Heart left ventricle (tissue), 16 donors: ENCODE measurements around the gene USP22. TPM values are rescaled to one million over a fixed set of nuclear protein-coding genes. Genes with fewer than 3 reads are reported as not detected.

Experiments
- ATAC-seq, 4 donors: fragments of 200-7000 bp; cut with Tn5 transposase; one replicate each; pipeline ENCODE4 v1.9.1; 2020 to 2022; ENCODE audit warnings: moderate library complexity in 4 of 4, mild to moderate bottlenecking in 3 of 4, moderate number of reproducible peaks in 1 of 4
- DNase-seq, 5 donors: peaks; one replicate each; pipeline ENCODE4 v3.0.0-alpha.2; 2020
- H3K27ac ChIP-seq, 12 donors: fragments of 200-600 bp; sonication (generic) in 4 of 12; one replicate each; pipeline versions ENCODE4 v1.5.0 to v1.8.0; 2016 to 2022; ENCODE audit warnings: mild to moderate bottlenecking in 2 of 12
- H3K27me3 ChIP-seq, 9 donors: fragments of 200-600 bp; sonication (generic) in 2 of 9; one replicate each; pipeline versions ENCODE4 v1.5.1 to v1.8.0; 2016 to 2022; ENCODE audit warnings: mild to moderate bottlenecking in 3 of 9
- H3K36me3 ChIP-seq, 9 donors: fragments of 200-600 bp; sonication (generic) in 2 of 9; one replicate each; pipeline versions ENCODE4 v1.5.0 to v1.8.0; 2018 to 2022; ENCODE audit warnings: mild to moderate bottlenecking in 2 of 9
- H3K4me1 ChIP-seq, 12 donors: fragments of 200-600 bp; sonication (generic) in 4 of 12; one replicate each; pipeline versions ENCODE4 v1.5.0 to v1.8.0; 2016 to 2022; ENCODE audit warnings: mild to moderate bottlenecking in 3 of 12
- H3K4me3 ChIP-seq, 12 donors: fragments of 200-600 bp; sonication (generic) in 4 of 12; one replicate each; pipeline versions ENCODE4 v1.5.0 to v1.8.0; 2017 to 2022; ENCODE audit warnings: mild to moderate bottlenecking in 9 of 12, moderate library complexity in 4 of 12
- H3K9me3 ChIP-seq, 12 donors: fragments of 200-600 bp; sonication (generic) in 4 of 12; one replicate each; pipeline versions ENCODE4 v1.5.0 to v1.8.0; 2016 to 2022; ENCODE audit warnings: mild to moderate bottlenecking in 1 of 12
- CTCF ChIP-seq, 12 donors: fragments of 200-600 bp; sonication (generic) in 4 of 12; IDR thresholded peaks; one replicate each; pipeline versions ENCODE4 v1.5.0 to v1.8.0; 2018 to 2022; ENCODE audit warnings: antibody characterized with exemption in 12 of 12, mild to moderate bottlenecking in 5 of 12
- POLR2A ChIP-seq, 2 donors: fragments of 450-650 bp; IDR thresholded peaks; one replicate each; pipeline ENCODE4 v1.6.1; 2017; ENCODE audit warnings: antibody characterized with exemption in 2 of 2, mild to moderate bottlenecking in 2 of 2, moderate library complexity in 2 of 2
- WGBS, 4 donors: extraction: QIAGEN DNeasy Blood & Tissue Kit in 2 of 4; methylation state at CpG; one replicate each; pipeline versions ENCODE4 v1.1.5 to v1.1.7; 2013 to 2018; 5-methylcytosine and 5-hydroxymethylcytosine counted together
- intact Hi-C, 10 donors: fragments of 100-400 bp; cut with DNase I; formaldehyde crosslinking; loops; one replicate each; pipeline versions ENCODE4 v1.11.1 to v1.14.2; 2022
- polyA plus RNA-seq, 2 donors: library from polyadenylated mRNA; stranded (reverse); fragments of 200-250 nt; gene quantifications; one replicate each; pipeline ENCODE4 v1.2.3, GENCODE V29; 2013
- total RNA-seq, 9 donors: library from RNA; depleted of rRNA in 2 of 9; stranded (reverse); fragments of >200 nt in 2 of 9; fragmentation: NEBNext Ultra II Directional in 3 of 9; extraction: Animal tissue kit (Norgen Biotek cat#: 25700) in 3 of 9; gene quantifications; one replicate each; pipeline versions ENCODE4 v1.1.0 to v1.2.4, GENCODE V29; 2016 to 2023
- donor health status: ischemic (EF 13 %, LVEDD 7.1; RV severe dilation, severe dysfunction).
- donor health status: healthy with polysubstance abuse.
- donor health status: DM: no; HTN: yes; CAD: no.
- donor health status: DM: no; HTN: no; CAD: no.
- donor health status: ischemic (EF 25% LVEDD 6.9; RV normal size, moderate dysfunction).
- donor health status: ischemic (EF 25% LVEDD 5.7; RV mildly dilated, moderate dysfunction).
- donor health status: healthy.
- donor health status: DM: yes; HTN: yes; CAD: no.
- donor health status: ischemic (EF 35%, LVEDD 5.7; RV mildly dilated, moderate dysfunction).
- donor health status: nonischemic (EF 11% LVEDD 7.7; RV severe dilation, severe dysfunction).
- donor health status: DM: yes; HTN: yes; CAD: no.
- donor health status: PGD.
- donor health status: ischemic (EF 29% LVEDD 5.4; RV normal size, mild dysfunction).
- donor health status: nonischemic (EF 23%, LVEDD 6.1; RV moderate dilation, normal function).

The USP22 gene
- total and polyA plus RNA-seq, 11 donors = 33.7 to 207 (median 169) TPM

- ATAC-seq (no peak), DNase-seq (no peak)
- H3K9me3 ChIP-seq = no peaks in the 10 kb centered on the region
- WGBS, 4 donors = 83 to 93% (median 91%) methylated on average over 13 to 15 of the region's 15 CpGs
- intact Hi-C loops = loop anchor here in 5 of 10 donors (10.0 kb wide), 5 partner anchors 71 to 771 kb away; no protein-coding TSS in a partner anchor
- H3K4me1 ChIP-seq = peaks cover 0 to 56% (median 23%) of the 10 kb centered on the region in 12 donors
- no peak overlapping the region for H3K4me3 ChIP-seq
- no peak overlapping the region for H3K27ac ChIP-seq
- TF ChIP-seq CTCF (IDR thresholded peaks at IDR 0.05) = no peak
- no peak for TF ChIP-seq POLR2A (IDR thresholded peaks at IDR 0.05)
- H3K36me3 ChIP-seq = peaks cover 0 to 20% (median 10%) of the 10 kb centered on the region in 9 donors
- H3K27me3 ChIP-seq = no peaks in the 10 kb centered on the region
Observed at GRCh38 chr17:20995164-20995872, 47.5 kb downstream of the USP22 start.

- Histone ChIP-seq H3K27me3 (no peaks in the 10 kb centered on the region), H3K4me1 (peaks cover 0 to 51% (median 22%) of the 10 kb centered on the region in 12 donors), H3K4me3 (no peak overlapping the region), H3K27ac (no peak overlapping the region), H3K9me3 (no peaks in the 10 kb centered on the region), H3K36me3 (peaks cover 0 to 14% (median 5%) of the 10 kb centered on the region in 9 donors)
- DNase-seq (no peak), ATAC-seq (no peak)
- 83 to 100% (median 90%) methylated on average over 3 to 6 of the region's 6 CpGs for WGBS, 4 donors
- no peak for TF ChIP-seq CTCF (IDR thresholded peaks at IDR 0.05)
- TF ChIP-seq POLR2A (IDR thresholded peaks at IDR 0.05) = no peak
- intact Hi-C loops = loop anchor here in 8 of 10 donors (5.0 to 10.0 kb wide), 7 partner anchors 70 to 770 kb away; no protein-coding TSS in a partner anchor
Observed at GRCh38 chr17:20994779-20995149, 48.0 kb downstream of the USP22 start.

- Histone ChIP-seq H3K27ac (no peak overlapping the region), H3K4me1 (peaks cover 0 to 44% (median 17%) of the 10 kb centered on the region in 12 donors), H3K27me3 (no peaks in the 10 kb centered on the region), H3K36me3 (peaks cover 0 to 9% (median 0%) of the 10 kb centered on the region in 9 donors), H3K9me3 (no peaks in the 10 kb centered on the region), H3K4me3 (no peak overlapping the region)
- intact Hi-C loops = loop anchor here in 8 of 10 donors (2.0 to 10.0 kb wide), 8 partner anchors 69 to 769 kb away; no protein-coding TSS in a partner anchor
- no peak for TF ChIP-seq POLR2A (IDR thresholded peaks at IDR 0.05)
- TF ChIP-seq CTCF (IDR thresholded peaks at IDR 0.05) = no peak
- WGBS, 4 donors = 92 to 95% (median 93%) methylated on average over 14 to 18 of the region's 18 CpGs
- ATAC-seq (no peak), DNase-seq (no peak)
Observed at GRCh38 chr17:20993863-20994778, 48.7 kb downstream of the USP22 start.
